GM12892 (cell line): ENCODE data around the gene KHK.

Experiments
- DNase-seq: peaks from one replicate; pipeline ENCODE4 v3.0.0; 2011; ENCODE audit not compliant: insufficient read length
- FAIRE-seq: peaks from 2 replicates; lab custom pipeline; 2011; peaks lifted over from hg19 to GRCh38; lab: Jason Lieb, UNC
- POLR2A ChIP-seq: IDR thresholded peaks from 2 replicates; pipeline ENCODE4 v1.6.1; 2011; ENCODE audit warnings: low read depth, low read length, control low read depth
- POLR2AphosphoS5 ChIP-seq: IDR thresholded peaks from 2 replicates; pipeline ENCODE4 v1.6.1; 2011; ENCODE audit warnings: low read depth, low read length, control low read depth
- TAF1 ChIP-seq: IDR thresholded peaks from 2 replicates; pipeline ENCODE4 v1.6.1; 2011; ENCODE audit warnings: low read depth, mild to moderate bottlenecking, control low read depth, low read length, borderline replicate concordance

The KHK gene

GRCh38 chr2:27050281-27050995 lies 36.1 kb upstream of the KHK start:
- FAIRE-seq, result peak; percentile 88
- TF ChIP-seq TAF1, result no peak
- no peak for TF ChIP-seq POLR2AphosphoS5
- TF ChIP-seq POLR2A, result no peak; the same call in 1 of the 2 replicates
- peak; percentile 83 for DNase-seq

- peak; percentile 100 for DNase-seq
- TF ChIP-seq TAF1 (peak; percentile 60; the same call in 1 of the 2 replicates), POLR2A (peak; percentile 79), POLR2AphosphoS5 (peak; percentile 66; the same call in 1 of the 2 replicates)
- peak; percentile 87 for FAIRE-seq
Measured at GRCh38 chr2:27050996-27051901, 35.3 kb upstream of the KHK start, which contains the start of gene AGBL5. Gene AGBL5, plus strand, starts transcription at chr2:27051668. Its CDS starts 1,291 bp downstream, at chr2:27052959.

- FAIRE-seq, result no peak
- no peak for TF ChIP-seq POLR2AphosphoS5
- TF ChIP-seq TAF1, result no peak
- no peak for TF ChIP-seq POLR2A
Measured at GRCh38 chr2:27051902-27052645, 34.5 kb upstream of the KHK start.

GRCh38 chr2:27053321-27053720 lies 33.3 kb upstream of the KHK start:
- no peak for FAIRE-seq
- no peak for TF ChIP-seq TAF1
- TF ChIP-seq POLR2AphosphoS5, result no peak
- TF ChIP-seq POLR2A, result no peak
- no peak for DNase-seq

More at GRCh38 chr2:27051902-27052645, 34.5 kb upstream of the KHK start:
- DNase-seq, result no peak

- FAIRE-seq, result no peak
Measured at GRCh38 chr2:27053776-27054175, 32.8 kb upstream of the KHK start.

GRCh38 chr2:27054721-27055120 lies 31.9 kb upstream of the KHK start:
- no peak for DNase-seq
- no peak for FAIRE-seq
- no peak for TF ChIP-seq POLR2A
- no peak for TF ChIP-seq TAF1
- TF ChIP-seq POLR2AphosphoS5, result no peak

More at GRCh38 chr2:27053776-27054175, 32.8 kb upstream of the KHK start:
- no peak for DNase-seq
- TF ChIP-seq POLR2A (no peak), POLR2AphosphoS5 (no peak), TAF1 (no peak)

GRCh38 chr2:27057184-27057583 lies 29.4 kb upstream of the KHK start:
- DNase-seq, result no peak
- FAIRE-seq, result no peak
- TF ChIP-seq TAF1, result no peak

- FAIRE-seq (no peak), DNase-seq (no peak)
- TF ChIP-seq TAF1 (no peak), POLR2A (no peak), POLR2AphosphoS5 (no peak)
Measured at GRCh38 chr2:27058210-27058609, 28.4 kb upstream of the KHK start.

- DNase-seq (no peak), FAIRE-seq (no peak)
Measured at GRCh38 chr2:27059141-27059820, 27.3 kb upstream of the KHK start.

GRCh38 chr2:27060323-27060722 lies 26.2 kb upstream of the KHK start:
- DNase-seq (no peak), FAIRE-seq (no peak)
- no peak for TF ChIP-seq TAF1
- no peak for TF ChIP-seq POLR2AphosphoS5

More at GRCh38 chr2:27059141-27059820, 27.3 kb upstream of the KHK start:
- no peak for TF ChIP-seq POLR2AphosphoS5
- no peak for TF ChIP-seq TAF1
- no peak for TF ChIP-seq POLR2A

GRCh38 chr2:27065128-27065527 lies 21.4 kb upstream of the KHK start:
- FAIRE-seq (no peak), DNase-seq (no peak)
- TF ChIP-seq POLR2A (no peak), POLR2AphosphoS5 (no peak), TAF1 (no peak)
